HepG2 (cell line): Measurements from ENCODE around the gene RPL35A. TPM values are rescaled to one million over a fixed set of nuclear protein-coding genes. Genes with fewer than 3 reads are reported as not detected.
A peak's percentile ranks its signal among the peaks of the same experiment; 100 is the strongest.

ENCODE experiments used
- ARID3A ChIP-seq: IDR thresholded peaks from 2 replicates; pipeline ENCODE4 v1.6.1; 2012; ENCODE audit warnings: low read depth, low read length, improper control_type of control experiment
- ETS1 ChIP-seq: sonication (generic); formaldehyde crosslinking; IDR thresholded peaks from 2 replicates; pipeline ENCODE4 v1.4.0; 2020; ENCODE audit warnings: missing genetic modification reagents
- FOXA3 ChIP-seq: IDR thresholded peaks from 2 replicates; pipeline ENCODE4 v1.6.1; 2016; ENCODE audit warnings: missing genetic modification reagents, missing compliant biosample characterization
- IKZF5 ChIP-seq: IDR thresholded peaks from 2 replicates; pipeline ENCODE4 v1.6.1; 2018; ENCODE audit warnings: missing genetic modification reagents, mild to moderate bottlenecking, missing compliant biosample characterization
- KDM6A ChIP-seq: IDR thresholded peaks from 2 replicates; pipeline ENCODE4 v1.6.1; 2016; ENCODE audit warnings: low read depth
- KLF11 ChIP-seq: IDR thresholded peaks from 2 replicates; pipeline ENCODE4 v1.6.1; 2016; ENCODE audit warnings: missing compliant biosample characterization
- MIER3 ChIP-seq: IDR thresholded peaks from 2 replicates; pipeline ENCODE4 v1.6.1; 2016; ENCODE audit warnings: missing compliant biosample characterization, borderline replicate concordance
- MXD1 ChIP-seq: sonication (generic); formaldehyde crosslinking; IDR thresholded peaks from 2 replicates; pipeline ENCODE4 v1.4.0; 2020; ENCODE audit warnings: mild to moderate bottlenecking, missing genetic modification reagents
- MXI1 ChIP-seq: IDR thresholded peaks from 3 replicates; pipeline ENCODE4 v1.6.1; 2012; ENCODE audit warnings: low read depth, low read length, inconsistent platforms, borderline replicate concordance
- NCOA5 ChIP-seq: sonication (generic); formaldehyde crosslinking; IDR thresholded peaks from 2 replicates; pipeline ENCODE4 v1.4.0; 2020; ENCODE audit warnings: missing genetic modification reagents
- NFKBIZ ChIP-seq: IDR thresholded peaks from 2 replicates; pipeline ENCODE4 v1.6.1; 2018; ENCODE audit warnings: missing genetic modification reagents, missing compliant biosample characterization
- NR2F6 ChIP-seq, 2 experiments: IDR thresholded peaks; 2 replicates each; pipeline ENCODE4 v1.6.1; 2016; ENCODE audit warnings: antibody characterized with exemption in 1 of 2, mild to moderate bottlenecking in 1 of 2
- ONECUT2 ChIP-seq: sonication (generic); formaldehyde crosslinking; IDR thresholded peaks from 2 replicates; pipeline ENCODE4 v1.4.0; 2020; ENCODE audit warnings: missing genetic modification reagents
- PPARG ChIP-seq: conservative IDR thresholded peaks from 2 replicates; pipeline ENCODE4 v1.6.1; 2016; ENCODE audit warnings: missing biosample characterization, missing genetic modification reagents
- TARDBP ChIP-seq: sonication (generic); formaldehyde crosslinking; IDR thresholded peaks from 2 replicates; pipeline ENCODE4 v1.8.0; 2022; ENCODE audit warnings: mild to moderate bottlenecking, missing genetic modification reagents
- TEAD3 ChIP-seq: optimal IDR thresholded peaks from 2 replicates; pipeline ENCODE3; 2016; ENCODE audit warnings: borderline replicate concordance
- XRCC5 ChIP-seq: fragments of 200-400 bp; formaldehyde crosslinking; optimal IDR thresholded peaks from 2 replicates; pipeline ENCODE3; 2017; ENCODE audit warnings: mild to moderate bottlenecking, low read length
- ZBTB26 ChIP-seq: IDR thresholded peaks from 2 replicates; pipeline ENCODE4 v1.6.1; 2016; ENCODE audit warnings: missing compliant biosample characterization, missing genetic modification reagents, borderline replicate concordance
- ZBTB43 ChIP-seq: sonication (generic); formaldehyde crosslinking; conservative IDR thresholded peaks from 2 replicates; pipeline ENCODE4 v1.4.0; 2020; ENCODE audit warnings: missing genetic modification reagents
- ZNF558 ChIP-seq: sonication (generic); formaldehyde crosslinking; IDR thresholded peaks from 2 replicates; pipeline ENCODE4 v1.9.0; 2022; ENCODE audit warnings: mild to moderate bottlenecking, missing genetic modification reagents, borderline replicate concordance
- ZNF605 ChIP-seq: sonication (generic); formaldehyde crosslinking; IDR thresholded peaks from 2 replicates; pipeline ENCODE4 v1.8.0; 2022; ENCODE audit warnings: mild to moderate bottlenecking, missing genetic modification reagents
- ZNF737 ChIP-seq: sonication (generic); formaldehyde crosslinking; IDR thresholded peaks from 2 replicates; pipeline ENCODE4 v1.5.0; 2020; ENCODE audit warnings: missing genetic modification reagents, mild to moderate bottlenecking, borderline replicate concordance
- ZZZ3 ChIP-seq: sonication (generic); formaldehyde crosslinking; IDR thresholded peaks from 2 replicates; pipeline ENCODE4 v1.4.0; 2020; ENCODE audit warnings: missing genetic modification reagents, mild to moderate bottlenecking, borderline replicate concordance
- polyA plus RNA-seq, 8 experiments: library from polyadenylated mRNA; depleted of rRNA in 3 of 8; stranded (reverse) in 7 of 8; unstranded in 1 of 8; fragments of >200 nt; fragmentation: Illumina TruSeq in 4 of 8; extraction: Trizol in 4 of 8; gene quantifications; 2 replicates each; pipeline versions ENCODE4 v1.2.1 to v1.2.3, GENCODE V29; 2011 to 2016; ENCODE audit warnings: low read depth in 4 of 8, missing spikeins in 1 of 8, mixed read lengths in 1 of 8; ENCODE audit not compliant: insufficient read depth in 1 of 8
- total RNA-seq, 5 experiments: library from RNA; depleted of rRNA; stranded (reverse); fragments of >200 nt; fragmentation: Illumina TruSeq; extraction: Trizol; gene quantifications; 2 replicates each; pipeline ENCODE4 v1.2.3, GENCODE V29; 2016; ENCODE audit warnings: low read depth in 1 of 5

The RPL35A gene
- total and polyA plus RNA-seq, 2 of the 13 experiments (the other 11 are each of a cell fraction or from before 2014, with no cell fraction given) = 1,001 to 1,582 TPM

- TF ChIP-seq MXD1 (CRISPR knock-in tag) = no peak; the same call in 1 of the 2 replicates
- no peak for TF ChIP-seq ETS1 (CRISPR knock-in tag)
- TF ChIP-seq ZNF558 (CRISPR knock-in tag) = no peak
- no peak for TF ChIP-seq ARID3A
- TF ChIP-seq PPARG (CRISPR knock-in tag) = 0 out of 2 replicates have a peak, but pooled peaks have one; percentile 33
- no peak for TF ChIP-seq NR2F6 (IDR thresholded peaks at IDR 0.05)
- peak; percentile 9; the same call in 1 of the 2 replicates for TF ChIP-seq NR2F6 (CRISPR knock-in tag; IDR thresholded peaks at IDR 0.05)
- TF ChIP-seq ZZZ3 = peak; percentile 69; the same call in 1 of the 2 replicates
- TF ChIP-seq MXI1 = peak; percentile 93; the same call in 2 of the 3 replicates
- no peak for TF ChIP-seq XRCC5
- peak; percentile 81; the same call in 1 of the 2 replicates for TF ChIP-seq KLF11
- TF ChIP-seq ZBTB26 (CRISPR knock-in tag) = peak; percentile 37; the same call in 1 of the 2 replicates
- TF ChIP-seq KDM6A (CRISPR knock-in tag) = no peak
- no peak for TF ChIP-seq ONECUT2 (CRISPR knock-in tag)
- no peak for TF ChIP-seq NCOA5 (CRISPR knock-in tag)
- TF ChIP-seq NFKBIZ (CRISPR knock-in tag) = peak; percentile 44; the same call in 1 of the 2 replicates
- no peak for TF ChIP-seq ZBTB43
- peak; percentile 48; the same call in 1 of the 2 replicates for TF ChIP-seq MIER3 (CRISPR knock-in tag)
- no peak for TF ChIP-seq TARDBP
- no peak; the same call in none of the 2 replicates for TF ChIP-seq IKZF5 (CRISPR knock-in tag)
- TF ChIP-seq ZNF737 = peak; percentile 83; the same call in 1 of the 2 replicates
- TF ChIP-seq ZNF605 (CRISPR knock-in tag) = peak; percentile 87
- TF ChIP-seq TEAD3 = peak; percentile 60
- peak; percentile 31; the same call in 1 of the 2 replicates for TF ChIP-seq FOXA3 (CRISPR knock-in tag)
Observed at GRCh38 chr3:197959891-197960693, 10.1 kb downstream of the RPL35A start, which contains the start of gene LMLN (continued).
